GM12873 (cell line): ENCODE results near the gene RASGRF2.

Source experiments
- TF ChIP-seq, protein P1 (sequence below): IDR thresholded peaks from 2 replicates; pipeline ENCODE4 v1.5.1; 2012; ENCODE audit warnings: low read depth, mild to moderate bottlenecking, moderate library complexity, low read length, control low read depth; ENCODE audit not compliant: insufficient read depth; ENCODE audit errors: missing control alignments

RASGRF2 gene

DNA sequence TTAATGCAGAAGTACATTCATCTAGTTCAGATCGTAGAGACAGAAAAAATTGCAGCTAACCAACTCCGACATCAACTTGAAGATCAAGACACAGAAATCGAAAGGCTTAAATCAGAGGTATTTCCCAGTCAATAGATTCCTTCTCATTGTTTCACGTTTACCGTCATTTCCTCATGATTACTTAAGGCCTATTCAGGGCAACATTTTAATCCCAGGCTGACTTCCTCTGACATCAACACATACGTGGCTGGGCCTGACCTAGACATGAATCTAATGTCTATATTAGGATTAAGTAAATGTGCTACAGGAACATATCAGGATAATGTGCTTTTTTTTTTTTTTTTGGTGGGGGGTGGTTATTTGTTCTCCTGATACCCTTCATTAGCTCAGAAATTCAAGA lies 107.9 kb downstream of the RASGRF2 start:
- TF ChIP-seq, protein P1, sequence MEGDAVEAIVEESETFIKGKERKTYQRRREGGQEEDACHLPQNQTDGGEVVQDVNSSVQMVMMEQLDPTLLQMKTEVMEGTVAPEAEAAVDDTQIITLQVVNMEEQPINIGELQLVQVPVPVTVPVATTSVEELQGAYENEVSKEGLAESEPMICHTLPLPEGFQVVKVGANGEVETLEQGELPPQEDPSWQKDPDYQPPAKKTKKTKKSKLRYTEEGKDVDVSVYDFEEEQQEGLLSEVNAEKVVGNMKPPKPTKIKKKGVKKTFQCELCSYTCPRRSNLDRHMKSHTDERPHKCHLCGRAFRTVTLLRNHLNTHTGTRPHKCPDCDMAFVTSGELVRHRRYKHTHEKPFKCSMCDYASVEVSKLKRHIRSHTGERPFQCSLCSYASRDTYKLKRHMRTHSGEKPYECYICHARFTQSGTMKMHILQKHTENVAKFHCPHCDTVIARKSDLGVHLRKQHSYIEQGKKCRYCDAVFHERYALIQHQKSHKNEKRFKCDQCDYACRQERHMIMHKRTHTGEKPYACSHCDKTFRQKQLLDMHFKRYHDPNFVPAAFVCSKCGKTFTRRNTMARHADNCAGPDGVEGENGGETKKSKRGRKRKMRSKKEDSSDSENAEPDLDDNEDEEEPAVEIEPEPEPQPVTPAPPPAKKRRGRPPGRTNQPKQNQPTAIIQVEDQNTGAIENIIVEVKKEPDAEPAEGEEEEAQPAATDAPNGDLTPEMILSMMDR: no peak

DNA sequence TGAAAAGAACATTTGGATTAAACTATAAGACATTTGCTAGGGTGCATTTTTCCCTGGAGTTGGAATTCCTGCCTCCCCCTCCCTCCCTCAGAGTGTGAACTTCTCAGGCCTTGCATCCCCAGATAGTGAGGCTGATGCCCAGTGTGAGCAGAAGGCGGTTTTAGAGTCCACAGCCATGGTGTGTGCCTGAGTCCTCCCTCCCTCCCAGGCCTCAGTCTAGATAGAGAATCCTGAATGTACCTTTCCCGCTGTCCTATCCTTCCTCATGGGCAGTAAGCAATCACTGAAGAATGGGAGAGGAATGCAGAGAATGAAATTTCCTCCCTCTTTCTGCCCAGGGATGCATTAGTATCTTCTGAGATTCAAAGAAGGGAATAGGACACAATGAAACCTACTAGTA lies 108.5 kb downstream of the RASGRF2 start:
- TF ChIP-seq, protein P1: no peak

GRCh38 chr5:81069990-81070389 lies 109.8 kb downstream of the RASGRF2 start:
- TF ChIP-seq, protein P1: no peak

DNA sequence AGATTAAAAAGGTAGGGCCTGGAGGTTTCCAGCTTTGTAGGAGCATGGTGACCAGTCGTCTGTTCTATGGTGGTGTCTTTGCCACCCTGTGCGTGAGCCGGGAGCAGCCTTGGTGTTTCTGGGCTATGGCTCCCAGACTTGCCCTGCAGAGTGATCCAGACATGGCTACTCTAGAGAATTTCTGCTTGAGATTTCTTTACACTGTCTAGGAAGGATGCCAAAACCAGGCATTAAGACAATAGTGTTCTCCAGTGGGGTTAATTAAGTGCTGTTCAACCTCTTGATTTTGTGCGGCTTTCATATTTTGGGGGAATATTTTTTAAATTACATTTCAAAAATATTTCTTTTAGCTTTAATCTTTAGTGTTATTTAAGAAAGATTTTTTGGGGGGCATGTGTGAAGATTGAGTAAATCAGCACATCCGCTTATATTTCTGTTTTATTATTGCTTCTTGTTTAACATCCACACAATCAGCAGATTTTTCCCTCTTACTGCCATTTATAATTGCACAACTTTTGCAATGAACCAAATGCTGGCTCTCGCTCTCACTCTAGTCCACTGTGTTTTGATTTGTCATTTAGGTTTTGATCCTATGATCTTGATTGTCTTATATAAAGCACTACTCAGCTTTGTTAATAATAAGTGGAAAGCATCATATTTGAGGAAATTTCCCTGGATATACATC lies 110.5 kb downstream of the RASGRF2 start:
- TF ChIP-seq, protein P1: no peak

- TF ChIP-seq, protein P1: no peak
Observed at GRCh38 chr5:81075041-81075440, 114.9 kb downstream of the RASGRF2 start.

- TF ChIP-seq, protein P1: no peak
Observed at GRCh38 chr5:81077105-81077504, 116.9 kb downstream of the RASGRF2 start.

DNA sequence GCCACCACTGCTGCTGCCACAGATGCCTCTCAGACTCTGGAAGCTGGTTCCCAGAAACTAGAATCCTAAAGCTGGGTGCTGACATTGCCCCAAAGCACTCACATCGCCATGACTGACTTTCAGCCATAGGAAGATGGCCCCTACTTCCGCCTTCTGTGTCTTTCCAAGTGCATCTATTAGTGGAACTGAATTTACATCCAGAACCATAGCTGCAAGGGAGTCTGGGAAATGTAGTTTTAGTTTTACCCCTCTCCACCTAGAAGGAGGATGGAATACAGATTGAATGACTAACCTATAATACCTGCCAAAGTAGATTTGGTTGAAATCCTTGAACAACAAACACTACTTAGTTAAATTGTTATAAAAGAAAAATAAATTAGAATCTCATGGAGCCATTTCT lies 118.8 kb downstream of the RASGRF2 start:
- TF ChIP-seq, protein P1: no peak
